Measurements from ENCODE around the gene UBL3. TPM values are rescaled to one million over a fixed set of nuclear protein-coding genes. Genes with fewer than 3 reads are reported as not detected.

The UBL3 gene
- total and polyA plus RNA-seq, 3 experiments from 2014 or later, result 15.0 to 37.0 (median 15.2) TPM

GRCh38 chr13:29805994-29806979 is 44.1 kb downstream of the UBL3 start:
- H3K4me3 ChIP-seq (ENCODE audit: low read length), result no peak overlapping the region
- Mint-ChIP-seq H3K9me3 (no peaks in the 10 kb centered on the region), H3K36me3 (no peaks in the 10 kb centered on the region), H3K4me1 (peaks cover 40 to 56% (median 55%) of the 10 kb centered on the region in 3 donors), H3K27me3 (no peaks in the 10 kb centered on the region), H3K4me3 (peak overlapping the region in 1 of 7 donors; percentile 16), H3K27ac (peak overlapping the region in 1 of 8 donors; percentile 41)
- no peak overlapping the region for H3K27ac ChIP-seq (ENCODE audit: low read depth, low read length)
- H3K4me1 ChIP-seq (ENCODE audit: insufficient read depth, low read length), result peaks cover 11% of the 10 kb centered on the region
- ChIA-PET POLR2A (no interaction called here), CTCF (no interaction called here)
- no peaks in the 10 kb centered on the region for H3K36me3 ChIP-seq (ENCODE audit: insufficient read depth, low read length)
- H3K27me3 ChIP-seq (ENCODE audit: insufficient read depth, low read length, poor library complexity, severe bottlenecking), result no peaks in the 10 kb centered on the region
- no peak for DNase-seq
- H3K9me3 ChIP-seq (ENCODE audit: low read length), result no peaks in the 10 kb centered on the region

GRCh38 chr13:29803221-29803620 is 47.2 kb downstream of the UBL3 start:
- no peak for DNase-seq
- no peaks in the 10 kb centered on the region for H3K36me3 ChIP-seq (ENCODE audit: insufficient read depth, low read length)
- H3K27ac ChIP-seq (ENCODE audit: low read depth, low read length), result no peak overlapping the region
- Mint-ChIP-seq H3K27me3 (no peaks in the 10 kb centered on the region), H3K4me1 (peaks cover 29 to 47% (median 46%) of the 10 kb centered on the region in 3 donors), H3K27ac (no peak overlapping the region), H3K9me3 (no peaks in the 10 kb centered on the region), H3K4me3 (no peak overlapping the region), H3K36me3 (no peaks in the 10 kb centered on the region)
- ChIA-PET POLR2A (no interaction called here), CTCF (no interaction called here)
- H3K27me3 ChIP-seq (ENCODE audit: insufficient read depth, low read length, poor library complexity, severe bottlenecking), result no peaks in the 10 kb centered on the region
- H3K9me3 ChIP-seq (ENCODE audit: low read length), result no peaks in the 10 kb centered on the region
- H3K4me1 ChIP-seq (ENCODE audit: insufficient read depth, low read length), result peaks cover 9% of the 10 kb centered on the region
- H3K4me3 ChIP-seq (ENCODE audit: low read length), result no peak overlapping the region

GRCh38 chr13:29802621-29803020 is 47.8 kb downstream of the UBL3 start:
- CTCF ChIA-PET, result no interaction called here
- Mint-ChIP-seq H3K36me3 (no peaks in the 10 kb centered on the region), H3K9me3 (no peaks in the 10 kb centered on the region), H3K27ac (no peak overlapping the region), H3K4me1 (peaks cover 25 to 48% (median 46%) of the 10 kb centered on the region in 3 donors), H3K4me3 (no peak overlapping the region), H3K27me3 (no peaks in the 10 kb centered on the region)
- Histone ChIP-seq H3K4me3 (ENCODE audit: low read length) (no peak overlapping the region), H3K27ac (ENCODE audit: low read depth, low read length) (no peak overlapping the region), H3K4me1 (ENCODE audit: insufficient read depth, low read length) (peaks cover 4% of the 10 kb centered on the region), H3K36me3 (ENCODE audit: insufficient read depth, low read length) (no peaks in the 10 kb centered on the region), H3K27me3 (ENCODE audit: insufficient read depth, low read length, poor library complexity, severe bottlenecking) (no peaks in the 10 kb centered on the region), H3K9me3 (ENCODE audit: low read length) (no peaks in the 10 kb centered on the region)
- POLR2A ChIA-PET, result no interaction called here
- no peak for DNase-seq

GRCh38 chr13:29801737-29802305 is 48.6 kb downstream of the UBL3 start:
- H3K27me3 Mint-ChIP-seq, result no peaks in the 10 kb centered on the region
- no peak overlapping the region for H3K4me3 Mint-ChIP-seq
- CTCF ChIA-PET, result interaction anchor here (0.8 to 1.6 kb wide), 2 partner anchors 31 to 311 kb away, joined by 3 read pairs; no protein-coding TSS in a partner anchor
- no peak overlapping the region for H3K27ac Mint-ChIP-seq
- Histone ChIP-seq H3K36me3 (ENCODE audit: insufficient read depth, low read length) (no peaks in the 10 kb centered on the region), H3K27ac (ENCODE audit: low read depth, low read length) (no peak overlapping the region), H3K4me1 (ENCODE audit: insufficient read depth, low read length) (peaks cover 4% of the 10 kb centered on the region), H3K9me3 (ENCODE audit: low read length) (no peaks in the 10 kb centered on the region), H3K27me3 (ENCODE audit: insufficient read depth, low read length, poor library complexity, severe bottlenecking) (no peaks in the 10 kb centered on the region), H3K4me3 (ENCODE audit: low read length) (no peak overlapping the region)
- POLR2A ChIA-PET, result no interaction called here
- peaks cover 26 to 49% (median 48%) of the 10 kb centered on the region in 3 donors for H3K4me1 Mint-ChIP-seq
- DNase-seq, result no peak
- no peaks in the 10 kb centered on the region for H3K9me3 Mint-ChIP-seq
- H3K36me3 Mint-ChIP-seq, result no peaks in the 10 kb centered on the region

GRCh38 chr13:29801102-29801501 is 49.3 kb downstream of the UBL3 start:
- no peaks in the 10 kb centered on the region for H3K9me3 Mint-ChIP-seq
- CTCF ChIA-PET, result interaction anchor here (1.1 to 1.6 kb wide), 2 partner anchors 31 to 314 kb away, joined by 3 to 4 read pairs; no protein-coding TSS in a partner anchor
- peaks cover under 1% of the 10 kb centered on the region for H3K4me1 ChIP-seq (ENCODE audit: insufficient read depth, low read length)
- no peak for DNase-seq
- H3K27me3 ChIP-seq (ENCODE audit: insufficient read depth, low read length, poor library complexity, severe bottlenecking), result no peaks in the 10 kb centered on the region
- no peaks in the 10 kb centered on the region for H3K27me3 Mint-ChIP-seq
- H3K27ac ChIP-seq (ENCODE audit: low read depth, low read length), result no peak overlapping the region
- H3K4me1 Mint-ChIP-seq, result peaks cover 23 to 46% (median 46%) of the 10 kb centered on the region in 3 donors
- H3K4me3 Mint-ChIP-seq, result peak overlapping the region in 1 of 7 donors; percentile 69
- H3K27ac Mint-ChIP-seq, result peak overlapping the region in 1 of 8 donors; percentile 14
- H3K4me3 ChIP-seq (ENCODE audit: low read length), result no peak overlapping the region
- POLR2A ChIA-PET, result no interaction called here
- peaks cover 0 to 2% (median 0%) of the 10 kb centered on the region in 3 donors for H3K36me3 Mint-ChIP-seq
- H3K9me3 ChIP-seq (ENCODE audit: low read length), result no peaks in the 10 kb centered on the region
- H3K36me3 ChIP-seq (ENCODE audit: insufficient read depth, low read length), result no peaks in the 10 kb centered on the region

- Mint-ChIP-seq H3K36me3 (peaks cover 0 to 2% (median 0%) of the 10 kb centered on the region in 3 donors), H3K9me3 (no peaks in the 10 kb centered on the region), H3K4me3 (no peak overlapping the region), H3K4me1 (peaks cover 23 to 48% (median 44%) of the 10 kb centered on the region in 3 donors), H3K27me3 (no peaks in the 10 kb centered on the region), H3K27ac (no peak overlapping the region)
- no peak for DNase-seq
- Histone ChIP-seq H3K27ac (ENCODE audit: low read depth, low read length) (no peak overlapping the region), H3K36me3 (ENCODE audit: insufficient read depth, low read length) (no peaks in the 10 kb centered on the region), H3K27me3 (ENCODE audit: insufficient read depth, low read length, poor library complexity, severe bottlenecking) (no peaks in the 10 kb centered on the region), H3K9me3 (ENCODE audit: low read length) (no peaks in the 10 kb centered on the region), H3K4me3 (ENCODE audit: low read length) (no peak overlapping the region), H3K4me1 (ENCODE audit: insufficient read depth, low read length) (no peaks in the 10 kb centered on the region)
- CTCF ChIA-PET, result interaction anchor here (1.1 to 1.6 kb wide), 2 partner anchors 30 to 314 kb away, joined by 3 to 4 read pairs; no protein-coding TSS in a partner anchor
- POLR2A ChIA-PET, result no interaction called here
Observed at GRCh38 chr13:29800687-29801086, 49.7 kb downstream of the UBL3 start.

GRCh38 chr13:29799041-29799440 is 51.4 kb downstream of the UBL3 start:
- Histone ChIP-seq H3K4me1 (ENCODE audit: insufficient read depth, low read length) (no peaks in the 10 kb centered on the region), H3K4me3 (ENCODE audit: low read length) (no peak overlapping the region), H3K27me3 (ENCODE audit: insufficient read depth, low read length, poor library complexity, severe bottlenecking) (no peaks in the 10 kb centered on the region), H3K27ac (ENCODE audit: low read depth, low read length) (no peak overlapping the region), H3K9me3 (ENCODE audit: low read length) (no peaks in the 10 kb centered on the region), H3K36me3 (ENCODE audit: insufficient read depth, low read length) (no peaks in the 10 kb centered on the region)
- peaks cover 0 to 2% (median 0%) of the 10 kb centered on the region in 3 donors for H3K36me3 Mint-ChIP-seq
- H3K4me3 Mint-ChIP-seq, result peak overlapping the region in 1 of 7 donors; percentile 14
- no peaks in the 10 kb centered on the region for H3K27me3 Mint-ChIP-seq
- DNase-seq, result no peak
- POLR2A ChIA-PET, result no interaction called here
- no peaks in the 10 kb centered on the region for H3K9me3 Mint-ChIP-seq
- peak overlapping the region in 1 of 8 donors; percentile 82 for H3K27ac Mint-ChIP-seq
- H3K4me1 Mint-ChIP-seq, result peaks cover 29 to 57% (median 51%) of the 10 kb centered on the region in 3 donors
- CTCF ChIA-PET, result interaction anchor here (1.1 kb wide), 1 partner anchor 316 kb away, joined by 5 read pairs; no protein-coding TSS in a partner anchor
